H1 (cell line): ENCODE results near the gene ORC3.

Source experiments
- BRCA1 ChIP-seq: IDR thresholded peaks from 2 replicates; pipeline ENCODE4 v1.6.1; 2012; ENCODE audit warnings: low read depth, low read length, improper control_type of control experiment
- CEBPB ChIP-seq: IDR thresholded peaks from 2 replicates; pipeline ENCODE4 v1.6.1; 2012; ENCODE audit warnings: low read depth, low read length
- CREB1 ChIP-seq: IDR thresholded peaks from 2 replicates; pipeline ENCODE4 v1.6.1; 2012; ENCODE audit warnings: inconsistent platforms
- EZH2 ChIP-seq: fragments of 200-600 bp; sonication (generic); IDR thresholded peaks from 2 replicates; pipeline ENCODE4 v1.7.1; 2012; ENCODE audit warnings: low read depth, mild to moderate bottlenecking, moderate library complexity, low read length, inconsistent platforms; ENCODE audit not compliant: severe bottlenecking
- JUND ChIP-seq: IDR thresholded peaks from 2 replicates; pipeline ENCODE4 v1.6.1; 2011; ENCODE audit warnings: mild to moderate bottlenecking, improper control_type of control experiment, low read length
- PHF8 ChIP-seq: fragments of 200-600 bp; sonication (generic); conservative IDR thresholded peaks from 2 replicates; pipeline ENCODE4 v1.7.1; 2012; ENCODE audit warnings: low read depth, mild to moderate bottlenecking, inconsistent platforms, low read length, moderate library complexity
- POLR2A ChIP-seq, 2 experiments: IDR thresholded peaks; 1 replicate in 1 of 2; 2 replicates in 1 of 2; pipeline ENCODE4 v1.6.1; 2011; ENCODE audit warnings: low read depth in 2 of 2, low read length in 2 of 2, mild to moderate bottlenecking in 2 of 2; ENCODE audit errors: control extremely low read depth in 1 of 2
- RBBP5 ChIP-seq: IDR thresholded peaks from 2 replicates; pipeline ENCODE4 v1.7.1; 2012; ENCODE audit warnings: low read depth, mild to moderate bottlenecking, inconsistent platforms, low read length, moderate library complexity, borderline replicate concordance
- SIN3A ChIP-seq, 2 experiments: IDR thresholded peaks in 1 of 2; conservative IDR thresholded peaks in 1 of 2; 2 replicates each; pipeline ENCODE4 v1.6.1; 2011 to 2012; ENCODE audit warnings: low read length in 2 of 2, improper control_type of control experiment in 1 of 2, low read depth in 1 of 2, mild to moderate bottlenecking in 1 of 2
- TAF7 ChIP-seq: optimal IDR thresholded peaks from 2 replicates; pipeline ENCODE3; 2011; ENCODE audit warnings: low read depth, mild to moderate bottlenecking, inconsistent platforms, low read length, moderate library complexity, borderline replicate concordance
- TEAD4 ChIP-seq: IDR thresholded peaks from 2 replicates; pipeline ENCODE4 v1.6.1; 2012; ENCODE audit warnings: low read depth, low read length, inconsistent platforms, mixed read lengths
- YY1 ChIP-seq: IDR thresholded peaks from 2 replicates; pipeline ENCODE4 v1.6.1; 2011; ENCODE audit warnings: low read depth, mild to moderate bottlenecking, low read length
- TF ChIP-seq, protein P1 (sequence below), 3 experiments: IDR thresholded peaks; 1 replicate in 2 of 3; 2 replicates in 1 of 3; pipeline versions ENCODE4 v1.5.1 to v1.6.1; 2011; ENCODE audit warnings: low read length in 3 of 3, mild to moderate bottlenecking in 3 of 3, inconsistent platforms in 2 of 3, low read depth in 1 of 3, moderate library complexity in 1 of 3; ENCODE audit not compliant: insufficient read depth in 1 of 3; ENCODE audit errors: control extremely low read depth in 1 of 3
- TF ChIP-seq, protein P2 (sequence below): IDR thresholded peaks from 2 replicates; pipeline ENCODE4 v1.6.1; 2012; ENCODE audit warnings: inconsistent platforms

DNA sequence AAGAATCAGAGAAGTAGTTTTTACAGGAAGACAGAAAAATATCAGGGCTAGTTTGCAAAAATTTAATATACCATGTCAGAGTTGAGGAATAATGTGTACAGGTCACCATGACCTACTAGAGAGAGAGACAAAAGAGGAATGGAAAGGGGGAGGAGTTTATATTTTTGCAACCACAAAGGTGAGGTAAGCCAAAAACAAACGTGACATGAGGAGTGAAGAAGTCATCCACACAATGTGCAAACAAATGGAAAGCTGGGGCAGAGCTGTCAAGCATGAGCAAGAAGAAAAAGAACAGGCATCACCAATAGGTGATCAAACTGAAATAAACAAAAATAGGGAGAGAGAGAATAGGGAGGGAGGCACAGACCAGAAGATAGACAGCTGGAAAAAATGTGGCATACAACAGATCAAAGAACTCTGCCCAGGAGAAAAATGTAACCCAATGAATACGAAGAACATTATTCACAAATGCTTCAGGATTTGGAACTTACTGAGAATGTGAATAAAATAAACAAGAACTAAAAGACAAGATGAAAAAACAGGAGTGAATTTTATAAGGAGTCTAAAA lies 15.6 kb upstream of the ORC3 start:
- TF ChIP-seq, protein P1, sequence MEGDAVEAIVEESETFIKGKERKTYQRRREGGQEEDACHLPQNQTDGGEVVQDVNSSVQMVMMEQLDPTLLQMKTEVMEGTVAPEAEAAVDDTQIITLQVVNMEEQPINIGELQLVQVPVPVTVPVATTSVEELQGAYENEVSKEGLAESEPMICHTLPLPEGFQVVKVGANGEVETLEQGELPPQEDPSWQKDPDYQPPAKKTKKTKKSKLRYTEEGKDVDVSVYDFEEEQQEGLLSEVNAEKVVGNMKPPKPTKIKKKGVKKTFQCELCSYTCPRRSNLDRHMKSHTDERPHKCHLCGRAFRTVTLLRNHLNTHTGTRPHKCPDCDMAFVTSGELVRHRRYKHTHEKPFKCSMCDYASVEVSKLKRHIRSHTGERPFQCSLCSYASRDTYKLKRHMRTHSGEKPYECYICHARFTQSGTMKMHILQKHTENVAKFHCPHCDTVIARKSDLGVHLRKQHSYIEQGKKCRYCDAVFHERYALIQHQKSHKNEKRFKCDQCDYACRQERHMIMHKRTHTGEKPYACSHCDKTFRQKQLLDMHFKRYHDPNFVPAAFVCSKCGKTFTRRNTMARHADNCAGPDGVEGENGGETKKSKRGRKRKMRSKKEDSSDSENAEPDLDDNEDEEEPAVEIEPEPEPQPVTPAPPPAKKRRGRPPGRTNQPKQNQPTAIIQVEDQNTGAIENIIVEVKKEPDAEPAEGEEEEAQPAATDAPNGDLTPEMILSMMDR (IDR thresholded peaks at IDR 0.05; ENCODE audit: control extremely low read depth in 1 of 3, insufficient read depth in 1 of 3, low read depth in 1 of 3, low read length in 3 of 3): no peak
- TF ChIP-seq, protein P2, sequence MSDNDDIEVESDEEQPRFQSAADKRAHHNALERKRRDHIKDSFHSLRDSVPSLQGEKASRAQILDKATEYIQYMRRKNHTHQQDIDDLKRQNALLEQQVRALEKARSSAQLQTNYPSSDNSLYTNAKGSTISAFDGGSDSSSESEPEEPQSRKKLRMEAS: no peak
- TF ChIP-seq RBBP5 (no peak), CREB1 (no peak), YY1 (no peak), PHF8 (no peak), CEBPB (no peak), TAF7 (no peak), POLR2A (IDR thresholded peaks at IDR 0.05; ENCODE audit: control extremely low read depth in 1 of 2, low read depth in 2 of 2, low read length in 2 of 2) (no peak), SIN3A (conservative IDR thresholded peaks at IDR 0.05 in 1 of 2, IDR thresholded peaks at IDR 0.05 in 1 of 2; ENCODE audit: low read depth in 1 of 2, low read length in 2 of 2) (no peak), JUND (no peak), TEAD4 (no peak), BRCA1 (no peak), EZH2 (no peak)
